Body of pancreas (tissue), 4 donors: ENCODE results near the gene PTPRA. TPM values are rescaled to one million over a fixed set of nuclear protein-coding genes. Genes with fewer than 3 reads are reported as not detected.
"Not testable (repeated sequence)": the region's sequence is repeated elsewhere in the genome, so short reads cannot be mapped to it uniquely, and the experiment has no call there.

Source experiments
- ATAC-seq: fragments of 150-250 bp; one replicate; pipeline ENCODE4 v1.9.1; 2016
- DNase-seq, 4 donors: peaks; one replicate each; pipeline ENCODE4 v3.0.0-alpha.2; 2019
- H3K27ac ChIP-seq, 4 donors: fragments of 200-600 bp; sonication (generic); 1 replicate in 3 of 4; 2 replicates in 1 of 4; pipeline versions ENCODE4 v1.5.1 to v1.6.1; 2016 to 2019; ENCODE audit warnings: mild to moderate bottlenecking in 1 of 4, mixed read lengths in 1 of 4, moderate library complexity in 1 of 4
- H3K27me3 ChIP-seq, 2 donors: fragments of 200-600 bp; sonication (generic); one replicate each; pipeline ENCODE4 v1.6.0; 2016; ENCODE audit warnings: mild to moderate bottlenecking in 1 of 2
- H3K36me3 ChIP-seq, 2 donors: fragments of 200-600 bp; sonication (generic); replicated peaks in 1 of 2; 2 replicates each; pipeline ENCODE4 v1.5.1; 2016; ENCODE audit warnings: low read depth in 2 of 2; ENCODE audit not compliant: insufficient read depth in 1 of 2
- H3K4me1 ChIP-seq: fragments of 200-600 bp; sonication (generic); one replicate; pipeline ENCODE4 v1.6.0; 2016
- H3K4me3 ChIP-seq, 2 donors: fragments of 200-600 bp; sonication (generic); 1 replicate in 1 of 2; 2 replicates in 1 of 2; pipeline ENCODE4 v1.5.1; 2016 to 2019
- H3K9me3 ChIP-seq, 3 donors: fragments of 200-600 bp; sonication (generic); 1 replicate in 2 of 3; 2 replicates in 1 of 3; pipeline ENCODE4 v1.5.1; 2016
- CTCF ChIP-seq, 7 experiments: fragments of 450-650 bp in 4 of 7; fragments of 200-600 bp in 3 of 7; sonication (generic) in 3 of 7; IDR thresholded peaks; one replicate each; pipeline ENCODE4 v1.5.1; 2016 to 2019; ENCODE audit warnings: antibody characterized with exemption in 7 of 7
- POLR2A ChIP-seq, 3 donors: fragments of 450-650 bp; IDR thresholded peaks; one replicate each; pipeline ENCODE4 v1.6.1; 2016; ENCODE audit warnings: antibody characterized with exemption in 3 of 3, mild to moderate bottlenecking in 2 of 3
- WGBS, 2 donors: methylation state at CpG; one replicate each; pipeline ENCODE4 v1.1.5; 2017; 5-methylcytosine and 5-hydroxymethylcytosine counted together
- intact Hi-C: fragments of 100-400 bp; cut with DNase I; formaldehyde crosslinking; loops from one replicate; pipeline ENCODE4 v1.15.1; 2023
- total RNA-seq, 2 donors: library from RNA; depleted of rRNA; stranded (reverse); fragments of >200 nt; gene quantifications; one replicate each; pipeline ENCODE4 v1.1.0, GENCODE V29; 2016

The PTPRA gene
- total RNA-seq, 2 donors from 2014 or later: 22.3 to 24.1 TPM

GRCh38 chr20:2894221-2894620 is 20.9 kb downstream of the PTPRA start:
- DNase-seq (no peak), ATAC-seq (no peak)
- H3K27ac ChIP-seq: no peak overlapping the region
- no peak overlapping the region for H3K4me3 ChIP-seq
- 80 to 83% methylated on average over 2 of the region's 2 CpGs for WGBS, 2 donors
- H3K36me3 ChIP-seq: no peaks in the 10 kb centered on the region
- no peaks in the 10 kb centered on the region for H3K4me1 ChIP-seq
- TF ChIP-seq CTCF (IDR thresholded peaks at IDR 0.05) (no peak), POLR2A (IDR thresholded peaks at IDR 0.05) (no peak)
- H3K27me3 ChIP-seq: no peaks in the 10 kb centered on the region
- no peaks in the 10 kb centered on the region for H3K9me3 ChIP-seq
- intact Hi-C loops: no loop called here

- WGBS, 2 donors: 96 to 100% methylated on average over 3 of the region's 3 CpGs
- intact Hi-C loops: not testable (repeated sequence)
Observed at GRCh38 chr20:2895154-2895553, 21.9 kb downstream of the PTPRA start.

DNA sequence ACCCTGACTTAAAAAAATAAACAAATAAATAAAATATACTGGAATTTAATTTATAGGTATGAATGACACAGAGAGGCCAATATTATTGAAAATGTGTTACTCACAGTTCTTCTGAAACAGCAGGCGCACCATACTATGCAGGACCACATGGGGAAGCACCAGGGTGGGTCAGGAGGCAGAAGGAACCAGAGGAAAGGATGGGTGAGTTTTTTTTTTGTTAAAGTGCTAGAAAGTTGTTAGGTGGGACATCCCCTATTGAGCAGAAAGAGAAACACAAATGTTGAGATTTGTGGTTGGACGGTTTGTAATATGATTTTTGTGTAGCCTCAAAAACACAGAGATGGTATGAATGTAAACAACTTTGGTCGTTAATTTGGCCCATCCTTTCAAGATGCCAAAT is 26.0 kb downstream of the PTPRA start:
- ATAC-seq (no peak), DNase-seq (no peak)
- no peak for TF ChIP-seq POLR2A (IDR thresholded peaks at IDR 0.05)
- TF ChIP-seq CTCF (IDR thresholded peaks at IDR 0.05): no peak
- Histone ChIP-seq H3K9me3 (no peaks in the 10 kb centered on the region), H3K27me3 (no peaks in the 10 kb centered on the region), H3K4me1 (no peaks in the 10 kb centered on the region), H3K36me3 (no peaks in the 10 kb centered on the region), H3K27ac (no peak overlapping the region), H3K4me3 (no peak overlapping the region)
- 94 to 95% methylated on average over 3 of the region's 3 CpGs for WGBS, 2 donors
- intact Hi-C loops: no loop called here

More at GRCh38 chr20:2895154-2895553, 21.9 kb downstream of the PTPRA start:
- not testable (repeated sequence) for H3K27me3 ChIP-seq, H3K36me3 ChIP-seq, H3K4me3 ChIP-seq, H3K27ac ChIP-seq, H3K4me1 ChIP-seq, ATAC-seq, DNase-seq, H3K9me3 ChIP-seq

GRCh38 chr20:2900845-2901592 is 27.7 kb downstream of the PTPRA start:
- no peaks in the 10 kb centered on the region for H3K36me3 ChIP-seq
- ATAC-seq (no peak), DNase-seq (no peak)
- intact Hi-C loops: no loop called here
- H3K4me3 ChIP-seq: no peak overlapping the region
- H3K4me1 ChIP-seq: no peaks in the 10 kb centered on the region
- TF ChIP-seq CTCF (IDR thresholded peaks at IDR 0.05) (no peak), POLR2A (IDR thresholded peaks at IDR 0.05) (no peak)
- H3K9me3 ChIP-seq: no peaks in the 10 kb centered on the region
- no peaks in the 10 kb centered on the region for H3K27me3 ChIP-seq
- WGBS, 2 donors: 88 to 94% methylated on average over 11 of the region's 11 CpGs
- no peak overlapping the region for H3K27ac ChIP-seq

GRCh38 chr20:2902291-2902690 is 29.0 kb downstream of the PTPRA start:
- Histone ChIP-seq H3K9me3 (no peaks in the 10 kb centered on the region), H3K27ac (no peak overlapping the region), H3K4me1 (peaks cover 5% of the 10 kb centered on the region), H3K36me3 (no peaks in the 10 kb centered on the region), H3K4me3 (no peak overlapping the region), H3K27me3 (no peaks in the 10 kb centered on the region)
- TF ChIP-seq POLR2A (IDR thresholded peaks at IDR 0.05) (no peak), CTCF (IDR thresholded peaks at IDR 0.05) (no peak)
- ATAC-seq (no peak), DNase-seq (no peak)
- intact Hi-C loops: no loop called here
- WGBS, 2 donors: 31 to 38% methylated on average over 1 of the region's 1 CpG
